Lung (tissue), 12 donors: ENCODE results near the gene IVD. TPM values are rescaled to one million over a fixed set of nuclear protein-coding genes. Genes with fewer than 3 reads are reported as not detected.

Experiments
- ATAC-seq: fragments of 200-7000 bp; cut with Tn5 transposase; one replicate; pipeline ENCODE4 v1.9.1; 2020; ENCODE audit warnings: moderate number of reproducible peaks; ENCODE audit not compliant: insufficient read depth, low FRiP score
- DNase-seq, 3 donors: peaks; one replicate each; pipeline ENCODE4 v3.0.0-alpha.2; 2013 to 2017
- H3K27ac ChIP-seq, 2 donors: one replicate each; pipeline ENCODE4 v1.5.1; 2013; ENCODE audit warnings: mild to moderate bottlenecking in 2 of 2, moderate library complexity in 2 of 2, control low read depth in 1 of 2, inconsistent platforms in 1 of 2, low read depth in 1 of 2, low read length in 1 of 2
- H3K27me3 ChIP-seq, 3 donors: one replicate each; pipeline ENCODE4 v1.5.1; 2013; ENCODE audit warnings: low read length in 2 of 3; ENCODE audit not compliant: control insufficient read depth in 3 of 3, insufficient read depth in 3 of 3
- H3K36me3 ChIP-seq, 4 donors: one replicate each; pipeline ENCODE4 v1.5.1; 2013; ENCODE audit warnings: low read length in 4 of 4, mild to moderate bottlenecking in 1 of 4, moderate library complexity in 1 of 4; ENCODE audit not compliant: control insufficient read depth in 4 of 4, insufficient read depth in 4 of 4
- H3K4me1 ChIP-seq, 5 donors: one replicate each; pipeline ENCODE4 v1.5.1; 2013; ENCODE audit warnings: low read length in 5 of 5, mild to moderate bottlenecking in 2 of 5, moderate library complexity in 1 of 5; ENCODE audit not compliant: control insufficient read depth in 5 of 5, insufficient read depth in 5 of 5
- H3K4me3 ChIP-seq: one replicate; pipeline ENCODE4 v1.5.1; 2013; ENCODE audit warnings: mild to moderate bottlenecking, control low read depth, moderate library complexity
- H3K9ac ChIP-seq, 2 donors: one replicate each; pipeline ENCODE4 v1.5.1; 2013; ENCODE audit warnings: low read length in 2 of 2, control low read depth in 1 of 2; ENCODE audit not compliant: insufficient read depth in 1 of 2
- H3K9me3 ChIP-seq, 4 donors: one replicate each; pipeline ENCODE4 v1.5.1; 2013; ENCODE audit warnings: low read length in 3 of 4, mild to moderate bottlenecking in 1 of 4, moderate library complexity in 1 of 4; ENCODE audit not compliant: control insufficient read depth in 4 of 4, insufficient read depth in 3 of 4
- WGBS, 2 donors: extraction: QIAGEN DNeasy Blood & Tissue Kit; methylation state at CpG; one replicate each; pipeline ENCODE4 v1.1.7; 2013; 5-methylcytosine and 5-hydroxymethylcytosine counted together
- polyA plus RNA-seq, 2 donors: library from polyadenylated mRNA; stranded (reverse); fragments of 200-250 nt; gene quantifications; one replicate each; pipeline ENCODE4 v1.2.1, GENCODE V29; 2013
- total RNA-seq, 2 donors: library from RNA; depleted of rRNA in 1 of 2; stranded (reverse); fragments of >200 nt in 1 of 2; gene quantifications; one replicate each; pipeline ENCODE4 v1.2.1, GENCODE V29; 2014 to 2021
- TF ChIP-seq, protein P1 (sequence below): IDR thresholded peaks from 2 replicates; pipeline ENCODE4 v1.5.1; 2012; ENCODE audit warnings: mild to moderate bottlenecking; ENCODE audit errors: control extremely low read depth, extremely low read depth
- donor health status: control.
- donor health status: control.
- donor health status: Bipolar disorder and iron deficiency.
- donor health status: healthy.
- donor health status: DM: yes; HTN: yes; CAD: no.

The IVD gene
- total and polyA plus RNA-seq, 4 donors = 41.4 to 87.8 (median 49.3) TPM

DNA sequence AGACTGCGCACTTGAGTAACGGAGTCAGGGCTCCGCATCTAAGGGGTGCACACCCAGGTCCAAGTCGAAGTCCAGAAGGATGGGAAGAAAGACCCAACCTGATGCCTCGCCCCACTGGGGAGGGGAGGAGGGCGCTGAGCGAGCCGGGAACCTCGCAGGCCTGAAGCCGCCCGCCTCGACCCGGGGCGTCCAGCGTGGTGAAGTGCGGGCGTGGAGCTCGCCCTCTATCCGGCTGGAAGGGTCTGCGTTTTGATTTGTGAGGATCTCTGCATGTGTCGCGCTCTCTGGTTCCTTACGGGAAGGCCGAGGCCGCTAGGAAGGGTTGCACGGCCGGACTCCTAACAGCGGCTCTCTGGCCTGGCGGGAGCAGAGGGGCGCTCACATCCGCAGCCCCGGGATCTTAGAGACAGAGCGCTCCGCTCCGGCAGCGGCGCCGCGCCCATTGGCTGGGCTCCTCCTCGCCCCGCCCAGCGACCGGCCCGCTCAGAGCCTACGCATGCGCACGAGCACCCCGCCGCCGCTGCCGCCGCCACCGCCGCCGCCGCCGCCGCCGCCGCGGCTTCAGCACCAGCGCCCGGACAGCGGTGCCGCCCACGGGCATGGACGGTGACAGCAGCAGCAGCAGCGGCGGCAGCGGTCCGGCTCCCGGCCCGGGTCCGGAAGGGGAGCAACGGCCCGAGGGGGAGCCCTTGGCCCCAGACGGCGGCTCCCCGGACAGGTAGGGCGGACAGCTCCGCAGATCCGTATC is 47.7 kb upstream of the IVD start, which contains the start of gene DISP2:
Gene DISP2 (plus strand): TSS at position 497 of the 748 bp plus-strand sequence. CDS start 103 bp downstream, at position 600.
- H3K27ac ChIP-seq = no peak within 1 kb of the TSS
- peak; percentile 91 for ATAC-seq
- peaks cover 0 to 18% (median 0%) of the 10 kb centered on the region in 5 donors for H3K4me1 ChIP-seq
- H3K9ac ChIP-seq = no peak within 1 kb of the TSS
- H3K36me3 ChIP-seq = no peaks in the 10 kb centered on the region
- peak within 1 kb of the TSS; percentile 34 for H3K4me3 ChIP-seq
- TF ChIP-seq, protein P1, sequence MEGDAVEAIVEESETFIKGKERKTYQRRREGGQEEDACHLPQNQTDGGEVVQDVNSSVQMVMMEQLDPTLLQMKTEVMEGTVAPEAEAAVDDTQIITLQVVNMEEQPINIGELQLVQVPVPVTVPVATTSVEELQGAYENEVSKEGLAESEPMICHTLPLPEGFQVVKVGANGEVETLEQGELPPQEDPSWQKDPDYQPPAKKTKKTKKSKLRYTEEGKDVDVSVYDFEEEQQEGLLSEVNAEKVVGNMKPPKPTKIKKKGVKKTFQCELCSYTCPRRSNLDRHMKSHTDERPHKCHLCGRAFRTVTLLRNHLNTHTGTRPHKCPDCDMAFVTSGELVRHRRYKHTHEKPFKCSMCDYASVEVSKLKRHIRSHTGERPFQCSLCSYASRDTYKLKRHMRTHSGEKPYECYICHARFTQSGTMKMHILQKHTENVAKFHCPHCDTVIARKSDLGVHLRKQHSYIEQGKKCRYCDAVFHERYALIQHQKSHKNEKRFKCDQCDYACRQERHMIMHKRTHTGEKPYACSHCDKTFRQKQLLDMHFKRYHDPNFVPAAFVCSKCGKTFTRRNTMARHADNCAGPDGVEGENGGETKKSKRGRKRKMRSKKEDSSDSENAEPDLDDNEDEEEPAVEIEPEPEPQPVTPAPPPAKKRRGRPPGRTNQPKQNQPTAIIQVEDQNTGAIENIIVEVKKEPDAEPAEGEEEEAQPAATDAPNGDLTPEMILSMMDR = no peak
- peak; percentile 88 to 92 (median 89) for DNase-seq
- H3K9me3 ChIP-seq = no peaks in the 10 kb centered on the region
- 3 to 4% methylated on average over 47 to 82 of the region's 82 CpGs for WGBS, 2 donors
- peaks cover 0 to 18% (median 0%) of the 10 kb centered on the region in 3 donors for H3K27me3 ChIP-seq

DNA sequence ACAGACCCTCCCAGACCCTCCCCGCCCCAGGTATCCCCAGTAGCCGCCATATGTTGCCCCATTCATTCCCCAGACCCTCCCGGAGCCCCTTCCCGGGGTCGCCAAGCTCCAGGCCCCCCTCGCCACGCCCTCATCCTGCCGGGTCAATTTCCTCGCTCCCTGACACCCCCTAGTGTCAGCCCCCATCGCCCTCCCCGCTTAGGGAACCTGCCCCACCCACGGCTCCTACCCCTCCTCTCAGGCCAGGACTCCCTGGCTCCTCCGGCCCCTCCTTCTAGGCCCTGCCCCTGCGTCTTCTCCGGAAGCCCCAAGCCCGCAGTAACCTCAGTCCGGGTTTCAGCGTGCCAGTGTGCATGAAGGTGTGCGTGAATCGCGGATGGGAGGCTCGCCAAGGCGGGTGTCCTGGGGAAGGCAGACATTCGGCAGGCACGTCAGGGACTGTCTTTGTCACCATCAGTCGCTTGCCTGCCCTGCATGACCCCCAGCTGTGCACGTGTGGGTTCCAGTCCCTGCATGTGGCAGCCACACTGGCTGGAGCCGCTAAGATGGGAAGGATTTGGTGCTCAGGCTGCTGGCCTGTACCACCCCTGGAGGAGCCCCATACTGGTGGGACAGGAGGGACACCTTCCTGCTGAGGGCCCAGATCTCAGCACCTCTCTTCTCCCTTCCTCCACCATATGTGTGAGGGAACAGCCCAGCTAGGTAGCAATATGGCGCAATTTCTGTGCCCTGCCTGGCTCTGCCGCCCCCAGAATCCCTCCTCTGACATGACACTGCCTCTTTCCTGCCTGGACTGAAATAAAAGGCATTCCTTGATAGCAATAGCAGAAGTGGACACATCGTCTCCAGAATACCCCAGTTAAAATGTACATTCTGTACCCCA is 46.9 kb upstream of the IVD start:
- ATAC-seq = no peak
- Histone ChIP-seq H3K36me3 (no peaks in the 10 kb centered on the region), H3K9me3 (no peaks in the 10 kb centered on the region), H3K9ac (no peak overlapping the region), H3K27ac (no peak overlapping the region), H3K4me1 (peaks cover 0 to 18% (median 0%) of the 10 kb centered on the region in 5 donors), H3K27me3 (peaks cover 0 to 13% (median 0%) of the 10 kb centered on the region in 3 donors), H3K4me3 (peak overlapping the region; percentile 34)
- WGBS, 2 donors = 11 to 12% methylated on average over 27 to 31 of the region's 31 CpGs
- DNase-seq = no peak
- TF ChIP-seq, protein P1 = no peak

DNA sequence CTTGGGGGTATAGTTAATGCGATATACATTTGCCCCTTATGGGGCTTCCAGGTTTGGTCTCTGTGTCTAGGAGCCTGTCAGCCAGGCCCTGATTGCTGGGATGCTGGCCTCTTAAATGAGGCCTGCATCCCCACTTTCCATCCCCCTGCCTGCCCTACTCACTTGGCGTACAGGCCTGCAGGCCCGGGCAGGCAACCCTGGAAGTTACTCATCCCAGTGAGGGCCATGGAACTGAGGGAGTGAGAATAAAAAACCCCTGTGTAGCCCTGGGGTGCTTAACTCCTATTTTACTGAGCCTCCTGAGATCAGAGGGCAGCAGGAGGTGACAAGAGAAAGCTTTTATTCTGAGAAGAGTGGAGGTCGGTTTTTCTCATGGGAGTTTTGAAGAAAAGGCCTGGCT is 45.6 kb upstream of the IVD start:
- Histone ChIP-seq H3K27ac (no peak overlapping the region), H3K36me3 (no peaks in the 10 kb centered on the region), H3K9me3 (no peaks in the 10 kb centered on the region), H3K9ac (no peak overlapping the region), H3K4me3 (no peak overlapping the region), H3K4me1 (peaks cover 0 to 11% (median 0%) of the 10 kb centered on the region in 5 donors), H3K27me3 (peaks cover 0 to 13% (median 0%) of the 10 kb centered on the region in 3 donors)
- ATAC-seq (no peak), DNase-seq (no peak)
- TF ChIP-seq, protein P1 = no peak
- 92 to 95% methylated on average over 4 of the region's 4 CpGs for WGBS, 2 donors
